Gastrocnemius medialis (tissue), 4 donors: ENCODE measurements around the gene DNAJC17.

Experiments used
- POLR2A ChIP-seq, 2 donors: fragments of 450-650 bp; IDR thresholded peaks; one replicate each; pipeline ENCODE4 v1.6.1; 2017; ENCODE audit warnings: antibody characterized with exemption in 2 of 2, mild to moderate bottlenecking in 2 of 2, moderate library complexity in 2 of 2
- TF ChIP-seq, protein P1 (sequence below), 5 experiments: fragments of 450-650 bp in 3 of 5; fragments of 200-600 bp in 2 of 5; sonication (generic) in 2 of 5; IDR thresholded peaks in 4 of 5; conservative IDR thresholded peaks in 1 of 5; 1 replicate in 4 of 5; 2 replicates in 1 of 5; pipeline ENCODE4 v1.5.1; 2016 to 2019; ENCODE audit warnings: antibody characterized with exemption in 5 of 5, mild to moderate bottlenecking in 3 of 5, moderate library complexity in 3 of 5

DNA sequence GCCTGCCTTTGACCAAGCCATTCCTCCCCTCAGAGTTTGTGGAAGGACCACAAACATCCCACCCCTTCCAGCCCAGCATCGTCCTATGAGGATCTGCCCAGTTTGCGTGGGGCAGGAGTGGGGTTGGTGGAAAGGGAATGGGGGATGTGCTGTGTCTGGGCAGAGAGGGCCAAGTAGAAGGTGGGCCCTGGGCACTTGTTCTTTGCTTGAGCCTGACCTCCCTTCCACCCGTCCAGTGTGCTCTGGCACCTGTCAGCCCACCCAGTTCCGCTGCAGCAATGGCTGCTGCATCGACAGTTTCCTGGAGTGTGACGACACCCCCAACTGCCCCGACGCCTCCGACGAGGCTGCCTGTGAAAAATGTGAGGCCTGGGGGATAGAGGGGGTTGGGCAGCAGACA lies 46.9 kb upstream of the DNAJC17 start:
- no peak for TF ChIP-seq POLR2A (IDR thresholded peaks at IDR 0.05)
- TF ChIP-seq, protein P1, sequence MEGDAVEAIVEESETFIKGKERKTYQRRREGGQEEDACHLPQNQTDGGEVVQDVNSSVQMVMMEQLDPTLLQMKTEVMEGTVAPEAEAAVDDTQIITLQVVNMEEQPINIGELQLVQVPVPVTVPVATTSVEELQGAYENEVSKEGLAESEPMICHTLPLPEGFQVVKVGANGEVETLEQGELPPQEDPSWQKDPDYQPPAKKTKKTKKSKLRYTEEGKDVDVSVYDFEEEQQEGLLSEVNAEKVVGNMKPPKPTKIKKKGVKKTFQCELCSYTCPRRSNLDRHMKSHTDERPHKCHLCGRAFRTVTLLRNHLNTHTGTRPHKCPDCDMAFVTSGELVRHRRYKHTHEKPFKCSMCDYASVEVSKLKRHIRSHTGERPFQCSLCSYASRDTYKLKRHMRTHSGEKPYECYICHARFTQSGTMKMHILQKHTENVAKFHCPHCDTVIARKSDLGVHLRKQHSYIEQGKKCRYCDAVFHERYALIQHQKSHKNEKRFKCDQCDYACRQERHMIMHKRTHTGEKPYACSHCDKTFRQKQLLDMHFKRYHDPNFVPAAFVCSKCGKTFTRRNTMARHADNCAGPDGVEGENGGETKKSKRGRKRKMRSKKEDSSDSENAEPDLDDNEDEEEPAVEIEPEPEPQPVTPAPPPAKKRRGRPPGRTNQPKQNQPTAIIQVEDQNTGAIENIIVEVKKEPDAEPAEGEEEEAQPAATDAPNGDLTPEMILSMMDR (IDR thresholded peaks at IDR 0.05 in 4 of 5, conservative IDR thresholded peaks at IDR 0.05 in 1 of 5) = no peak
